HepG2 (cell line): ENCODE results near the gene SPDYE4. TPM values are rescaled to one million over a fixed set of nuclear protein-coding genes. Genes with fewer than 3 reads are reported as not detected.

ENCODE experiments used
- ATAC-seq: fragments of 200-7000 bp; cut with Tn5 transposase; 3 replicates; pipeline ENCODE4 v1.9.1; 2020; ENCODE audit warnings: mild to moderate bottlenecking, moderate library complexity
- BruUV-seq: library from RNA; stranded (reverse); fragments of 400-500 nt; replicated peaks from 2 replicates; lab custom pipeline; 2021; lab: Mats Ljungman, UMichigan
- CTCF ChIA-PET: fragments of 300-600 bp; formaldehyde crosslinking; extraction: SDS; loops from one replicate; lab custom pipeline; 2021; ENCODE audit warnings: low total read pairs, inconsistent platforms, low intra/inter-chr PET ratio; lab: Yijun Ruan, JAX
- POLR2A ChIA-PET: fragments of 350-600 bp; sonication (Branson Sonifier 250); formaldehyde crosslinking; loops from one replicate; lab custom pipeline; 2020; ENCODE audit warnings: antibody characterized with exemption, inconsistent platforms; lab: Yijun Ruan, JAX
- DNase-seq: peaks from one replicate; pipeline ENCODE4 v3.0.0-alpha.2; 2015; ENCODE audit warnings: low spot score
- FAIRE-seq: peaks from 3 replicates; lab custom pipeline; 2011; peaks lifted over from hg19 to GRCh38; lab: Jason Lieb, UNC
- H2AFZ ChIP-seq: one replicate; pipeline ENCODE4 v1.6.1; 2011; ENCODE audit warnings: low read length, inconsistent platforms
- H3K27ac ChIP-seq: fragments of 300-600 bp; 3 replicates; pipeline ENCODE4 v1.8.0; 2011; ENCODE audit warnings: mixed run types, mild to moderate bottlenecking, mixed read lengths, low read length, inconsistent platforms; ENCODE audit not compliant: insufficient read depth; ENCODE audit errors: extremely low read length
- H3K27me3 ChIP-seq, 2 experiments: fragments of 200-600 bp in 1 of 2; 2 replicates in 1 of 2; 3 replicates in 1 of 2; pipeline versions ENCODE4 v1.6.0 to v1.8.0; 2011; ENCODE audit warnings: low read length in 2 of 2, mild to moderate bottlenecking in 2 of 2, moderate library complexity in 2 of 2, inconsistent platforms in 1 of 2; ENCODE audit not compliant: insufficient read depth in 2 of 2, control insufficient read depth in 1 of 2
- H3K36me3 ChIP-seq, 2 experiments: fragments of 200-600 bp in 1 of 2; replicated peaks in 1 of 2; 2 replicates in 1 of 2; 3 replicates in 1 of 2; pipeline versions ENCODE4 v1.5.1 to v1.8.0; 2011; ENCODE audit warnings: low read length in 2 of 2, inconsistent platforms in 1 of 2; ENCODE audit not compliant: insufficient read depth in 2 of 2, control insufficient read depth in 1 of 2
- H3K4me1 ChIP-seq: 2 replicates; pipeline ENCODE4 v1.5.1; 2012; ENCODE audit warnings: low read length, inconsistent platforms; ENCODE audit not compliant: insufficient read depth
- H3K4me2 ChIP-seq: 2 replicates; pipeline ENCODE4 v1.6.0; 2011; ENCODE audit warnings: low read depth, low read length, inconsistent platforms
- H3K4me3 ChIP-seq, 3 experiments: fragments of 200-600 bp in 1 of 3; sonication (generic), shearing (Covaris generic) in 1 of 3; replicated peaks in 1 of 3; 2 replicates each; pipeline ENCODE4 v1.5.1; 2011 to 2016; ENCODE audit warnings: low read length in 3 of 3, inconsistent platforms in 2 of 3, low read depth in 2 of 3, mild to moderate bottlenecking in 2 of 3, control low read depth in 1 of 3, mixed read lengths in 1 of 3; ENCODE audit not compliant: insufficient read depth in 1 of 3
- H3K79me2 ChIP-seq: one replicate; pipeline ENCODE4 v1.6.1; 2011; ENCODE audit warnings: low read length, inconsistent platforms; ENCODE audit not compliant: insufficient read depth
- H3K9ac ChIP-seq: 2 replicates; pipeline ENCODE4 v1.6.0; 2011; ENCODE audit warnings: mild to moderate bottlenecking, low read depth, low read length, inconsistent platforms; ENCODE audit not compliant: insufficient read depth
- H3K9me3 ChIP-seq: 2 replicates; pipeline ENCODE4 v1.5.1; 2012; ENCODE audit warnings: mild to moderate bottlenecking, low read length
- H4K20me1 ChIP-seq: 2 replicates; pipeline ENCODE4 v1.6.0; 2011; ENCODE audit warnings: inconsistent platforms, mild to moderate bottlenecking, low read length, moderate library complexity; ENCODE audit not compliant: insufficient read depth
- CCAR2 ChIP-seq: fragments of 200-400 bp; formaldehyde crosslinking; optimal IDR thresholded peaks from 2 replicates; pipeline ENCODE3; 2018; ENCODE audit warnings: low read depth, mild to moderate bottlenecking, low read length, moderate library complexity
- CENPT ChIP-seq: sonication (generic); formaldehyde crosslinking; IDR thresholded peaks from 2 replicates; pipeline ENCODE4 v1.8.0; 2022; ENCODE audit warnings: low read depth, mild to moderate bottlenecking, moderate library complexity, missing genetic modification reagents
- ETV6 ChIP-seq: sonication (generic); formaldehyde crosslinking; conservative IDR thresholded peaks from 2 replicates; pipeline ENCODE4 v1.4.0; 2020; ENCODE audit warnings: missing genetic modification reagents
- GFI1 ChIP-seq: sonication (generic); formaldehyde crosslinking; IDR thresholded peaks from 2 replicates; pipeline ENCODE4 v1.5.0; 2020; ENCODE audit warnings: missing genetic modification reagents, mild to moderate bottlenecking, borderline replicate concordance
- SRSF1 ChIP-seq: fragments of 200-400 bp; formaldehyde crosslinking; optimal IDR thresholded peaks from 2 replicates; pipeline ENCODE3; 2017; ENCODE audit warnings: mild to moderate bottlenecking, low read depth, low read length, moderate library complexity
- ZNF24 ChIP-seq: fragments of 450-650 bp; IDR thresholded peaks from 2 replicates; pipeline ENCODE4 v1.6.1; 2017; ENCODE audit warnings: antibody characterized with exemption, mild to moderate bottlenecking
- ZNF616 ChIP-seq: sonication (generic); formaldehyde crosslinking; IDR thresholded peaks from 2 replicates; pipeline ENCODE4 v1.5.0; 2020; ENCODE audit warnings: low read depth, mild to moderate bottlenecking, missing genetic modification reagents
- ZNF704 ChIP-seq: sonication (generic); formaldehyde crosslinking; IDR thresholded peaks from 2 replicates; pipeline ENCODE4 v1.8.1; 2023; ENCODE audit warnings: mild to moderate bottlenecking, inconsistent platforms, moderate library complexity, missing genetic modification reagents, borderline replicate concordance
- WGBS: methylation state at CpG from one replicate; pipeline ENCODE4 v1.1.6; 2017; ENCODE audit warnings: low lambda C conversion rate; 5-methylcytosine and 5-hydroxymethylcytosine counted together
- in situ Hi-C: cut with HindIII; loops from 2 replicates; pipeline ENCODE4 v1.10.0; 2017; ENCODE audit warnings: low pct_unique_long_range_greater_than_20kb; ENCODE audit not compliant: extremely low pct_ligation_motif_present
- intact Hi-C: fragments of 100-400 bp; cut with micrococcal nuclease; formaldehyde crosslinking; loops from one replicate; pipeline ENCODE4 v1.10.0; 2022; ENCODE audit not compliant: unreplicated experiment
- polyA plus RNA-seq, 8 experiments: library from polyadenylated mRNA; depleted of rRNA in 3 of 8; stranded (reverse) in 7 of 8; unstranded in 1 of 8; fragments of >200 nt; fragmentation: Illumina TruSeq in 4 of 8; extraction: Trizol in 4 of 8; gene quantifications; 2 replicates each; pipeline versions ENCODE4 v1.2.1 to v1.2.3, GENCODE V29; 2011 to 2016; ENCODE audit warnings: low read depth in 4 of 8, missing spikeins in 1 of 8, mixed read lengths in 1 of 8; ENCODE audit not compliant: insufficient read depth in 1 of 8
- total RNA-seq, 5 experiments: library from RNA; depleted of rRNA; stranded (reverse); fragments of >200 nt; fragmentation: Illumina TruSeq; extraction: Trizol; gene quantifications; 2 replicates each; pipeline ENCODE4 v1.2.3, GENCODE V29; 2016; ENCODE audit warnings: low read depth in 1 of 5

SPDYE4 gene
- total and polyA plus RNA-seq, 2 of the 13 experiments (the other 11 are each of a cell fraction or from before 2014, with no cell fraction given): not detected

GRCh38 chr17:8729860-8730259 lies 28.5 kb downstream of the SPDYE4 start:
- H3K4me3 ChIP-seq: no peak overlapping the region
- TF ChIP-seq ZNF704 (CRISPR knock-in tag) (no peak), CCAR2 (no peak), GFI1 (CRISPR knock-in tag) (no peak), CENPT (CRISPR knock-in tag) (no peak), ZNF24 (no peak), ETV6 (CRISPR knock-in tag) (no peak), SRSF1 (no peak), ZNF616 (CRISPR knock-in tag) (no peak)
- TF ChIP-seq, all 625 proteins: peak for 0
- intact Hi-C loops (no loop called here), in situ Hi-C loops (no loop called here)
- BruUV-seq: no TSS peak
- H2AFZ ChIP-seq: no peak overlapping the region
- H3K4me2 ChIP-seq: no peak overlapping the region
- WGBS: 66% methylated on average over 13 of the region's 13 CpGs
- H3K79me2 ChIP-seq: no peaks in the 10 kb centered on the region
- FAIRE-seq (no peak), ATAC-seq (no peak), DNase-seq (no peak)
- POLR2A ChIA-PET: no interaction called here
- H3K36me3 ChIP-seq: no peaks in the 10 kb centered on the region
- H4K20me1 ChIP-seq: no peaks in the 10 kb centered on the region
- no peak overlapping the region for H3K27ac ChIP-seq
- H3K9ac ChIP-seq: no peak overlapping the region
- no peaks in the 10 kb centered on the region for H3K9me3 ChIP-seq
- peaks cover 2 to 4% of the 10 kb centered on the region in 2 experiments; a peak in 3 of 5 replicates for H3K27me3 ChIP-seq
- H3K4me1 ChIP-seq: peaks cover 2% of the 10 kb centered on the region; the same call in 1 of the 2 replicates
- CTCF ChIA-PET: no interaction called here
